Activated B cell treated with CpG ODN at 0.5 μM for 24 hours (primary cell): ENCODE measurements around the gene COX17. TPM values are rescaled to one million over a fixed set of nuclear protein-coding genes. Genes with fewer than 3 reads are reported as not detected.

Experiments used
- ATAC-seq: fragments of 200-7000 bp; cut with Tn5 transposase; one replicate; pipeline ENCODE4 v1.10.0; 2021; ENCODE audit warnings: low read depth, mild to moderate bottlenecking, moderate library complexity
- CTCF ChIA-PET: fragments of 350-600 bp; sonication (Branson Sonifier 250); formaldehyde crosslinking; loops from one replicate; lab custom pipeline; 2021; ENCODE audit warnings: antibody characterized with exemption; lab: Charles Lee
- POLR2A ChIA-PET: fragments of 350-600 bp; sonication (Branson Sonifier 250); formaldehyde crosslinking; loops from one replicate; lab custom pipeline; 2021; ENCODE audit warnings: antibody characterized with exemption; lab: Charles Lee
- DNase-seq: peaks from one replicate; pipeline ENCODE4 v3.0.0; 2022
- H3K27ac Mint-ChIP-seq: one replicate; pipeline ENCODE4 v1.8.0; 2020; ENCODE audit warnings: mixed read lengths
- H3K27me3 Mint-ChIP-seq: one replicate; pipeline ENCODE4 v1.8.0; 2021; ENCODE audit warnings: mixed read lengths
- H3K36me3 Mint-ChIP-seq: one replicate; pipeline ENCODE4 v1.8.0; 2021; ENCODE audit warnings: low read depth, mixed read lengths
- H3K4me1 Mint-ChIP-seq: one replicate; pipeline ENCODE4 v1.8.0; 2021; ENCODE audit warnings: mixed read lengths
- H3K4me3 Mint-ChIP-seq: one replicate; pipeline ENCODE4 v1.8.0; 2020; ENCODE audit warnings: mild to moderate bottlenecking, mixed read lengths
- H3K9me3 Mint-ChIP-seq: one replicate; pipeline ENCODE4 v1.8.0; 2020; ENCODE audit warnings: mixed read lengths
- intact Hi-C: fragments of 100-400 bp; cut with micrococcal nuclease; formaldehyde crosslinking; loops from one replicate; pipeline ENCODE4 v1.15.1; 2024
- total RNA-seq: library from RNA; stranded (reverse); gene quantifications from 2 replicates; pipeline ENCODE4 v1.2.3, GENCODE V29; 2022
- TF ChIP-seq, protein P1 (sequence below): fragments of 200-600 bp; IDR thresholded peaks from one replicate; pipeline ENCODE4 v1.8.0; 2022; ENCODE audit warnings: antibody characterized with exemption, mild to moderate bottlenecking

Gene COX17
- total RNA-seq, 1 donor from 2014 or later: 58.8 TPM

DNA sequence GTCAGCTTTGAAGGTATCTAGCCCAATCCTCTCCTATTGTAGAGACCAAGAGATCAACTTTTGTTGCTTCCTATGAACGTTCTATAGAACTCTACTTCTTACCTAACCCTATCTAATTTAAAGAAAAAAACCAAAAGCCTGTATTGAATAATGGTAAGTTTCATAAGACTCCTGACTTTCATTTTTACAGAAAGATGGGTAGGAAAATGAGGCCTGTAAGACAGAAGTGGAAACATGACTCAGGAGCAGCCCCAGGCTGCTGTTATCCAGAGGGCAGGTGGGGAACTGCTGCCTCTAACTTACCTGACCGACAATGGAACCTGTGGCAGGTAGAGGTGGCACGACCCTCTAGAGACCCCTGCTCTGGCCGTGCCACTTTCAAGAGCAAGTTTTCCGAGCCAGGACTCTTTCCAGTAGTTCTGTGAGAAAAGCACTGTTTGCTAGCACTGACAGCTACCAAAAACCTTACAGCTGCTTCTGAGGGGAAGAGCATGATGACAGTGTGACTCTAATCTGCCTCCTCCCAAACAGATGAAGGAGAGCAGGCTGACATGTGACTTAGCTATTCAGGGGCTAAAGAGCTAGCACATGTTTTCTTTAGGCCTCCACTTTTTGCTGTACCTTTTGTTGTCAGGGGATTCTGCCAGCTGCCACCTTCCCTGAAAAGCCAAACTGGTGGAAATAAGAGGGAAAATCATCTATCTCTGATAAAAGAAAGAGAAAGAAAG is 34.3 kb downstream of the COX17 start:
- H3K27ac Mint-ChIP-seq: peak overlapping the region; percentile 20
- H3K9me3 Mint-ChIP-seq: no peaks in the 10 kb centered on the region
- CTCF ChIA-PET: no interaction called here

DNA sequence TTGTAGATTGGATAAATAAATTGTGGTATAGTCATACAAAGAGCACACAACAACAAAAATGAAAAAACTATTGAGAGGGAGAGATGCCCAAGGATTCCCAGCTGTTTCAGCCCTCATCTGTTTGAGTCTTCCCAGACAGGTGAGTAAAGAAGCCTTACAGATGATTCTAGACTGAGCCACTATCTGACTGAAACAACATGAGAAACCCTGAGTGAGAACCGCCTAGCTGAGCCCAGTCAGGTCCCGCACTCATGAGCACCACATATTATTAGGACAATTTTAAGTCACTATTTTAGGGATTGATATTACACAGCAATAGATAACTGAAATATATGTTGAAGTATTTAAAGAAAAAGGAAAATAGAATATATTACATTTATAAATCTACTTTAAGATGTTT is 35.8 kb downstream of the COX17 start:
- DNase-seq (no peak), ATAC-seq (no peak)
- POLR2A ChIA-PET: interaction anchor here (0.7 to 1.7 kb wide), 4 partner anchors 17 to 79 kb away, joined by 3 to 9 read pairs (median 5); partner anchors contain the start of gene ADPRH
- H3K36me3 Mint-ChIP-seq: peaks cover 24% of the 10 kb centered on the region
- H3K27ac Mint-ChIP-seq: no peak overlapping the region
- intact Hi-C loops: no loop called here
- TF ChIP-seq, protein P1, sequence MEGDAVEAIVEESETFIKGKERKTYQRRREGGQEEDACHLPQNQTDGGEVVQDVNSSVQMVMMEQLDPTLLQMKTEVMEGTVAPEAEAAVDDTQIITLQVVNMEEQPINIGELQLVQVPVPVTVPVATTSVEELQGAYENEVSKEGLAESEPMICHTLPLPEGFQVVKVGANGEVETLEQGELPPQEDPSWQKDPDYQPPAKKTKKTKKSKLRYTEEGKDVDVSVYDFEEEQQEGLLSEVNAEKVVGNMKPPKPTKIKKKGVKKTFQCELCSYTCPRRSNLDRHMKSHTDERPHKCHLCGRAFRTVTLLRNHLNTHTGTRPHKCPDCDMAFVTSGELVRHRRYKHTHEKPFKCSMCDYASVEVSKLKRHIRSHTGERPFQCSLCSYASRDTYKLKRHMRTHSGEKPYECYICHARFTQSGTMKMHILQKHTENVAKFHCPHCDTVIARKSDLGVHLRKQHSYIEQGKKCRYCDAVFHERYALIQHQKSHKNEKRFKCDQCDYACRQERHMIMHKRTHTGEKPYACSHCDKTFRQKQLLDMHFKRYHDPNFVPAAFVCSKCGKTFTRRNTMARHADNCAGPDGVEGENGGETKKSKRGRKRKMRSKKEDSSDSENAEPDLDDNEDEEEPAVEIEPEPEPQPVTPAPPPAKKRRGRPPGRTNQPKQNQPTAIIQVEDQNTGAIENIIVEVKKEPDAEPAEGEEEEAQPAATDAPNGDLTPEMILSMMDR: no peak
- no peaks in the 10 kb centered on the region for H3K9me3 Mint-ChIP-seq
- CTCF ChIA-PET: no interaction called here
- no peaks in the 10 kb centered on the region for H3K27me3 Mint-ChIP-seq
- H3K4me1 Mint-ChIP-seq: peaks cover 38% of the 10 kb centered on the region
- no peak overlapping the region for H3K4me3 Mint-ChIP-seq

More for the DNA sequence above, 34.3 kb downstream of the COX17 start:
- H3K4me3 Mint-ChIP-seq: no peak overlapping the region
- TF ChIP-seq, protein P1: no peak
- peaks cover 38% of the 10 kb centered on the region for H3K36me3 Mint-ChIP-seq
- H3K4me1 Mint-ChIP-seq: peaks cover 25% of the 10 kb centered on the region
- ATAC-seq (no peak), DNase-seq (no peak)
- POLR2A ChIA-PET: interaction anchor here (0.8 to 1.4 kb wide), 2 partner anchors 15 to 63 kb away, joined by 3 to 7 read pairs; no protein-coding TSS in a partner anchor
- intact Hi-C loops: no loop called here
- H3K27me3 Mint-ChIP-seq: no peaks in the 10 kb centered on the region

- Mint-ChIP-seq H3K9me3 (no peaks in the 10 kb centered on the region), H3K4me3 (peak overlapping the region; percentile 78), H3K27me3 (no peaks in the 10 kb centered on the region), H3K4me1 (peaks cover 39% of the 10 kb centered on the region), H3K27ac (peak overlapping the region; percentile 98), H3K36me3 (peaks cover 17% of the 10 kb centered on the region)
- TF ChIP-seq, protein P1: no peak
- DNase-seq: no peak
- CTCF ChIA-PET: no interaction called here
- POLR2A ChIA-PET: interaction anchor here (0.7 to 3.4 kb wide), 6 partner anchors 11 to 456 kb away, joined by 3 to 51 read pairs (median 3); partner anchors contain the start of gene ADPRH
- intact Hi-C loops: loop anchor here (2.0 kb wide), 2 partner anchors 61 to 317 kb away; no protein-coding TSS in a partner anchor
- ATAC-seq: no peak
Measured at GRCh38 chr3:119639494-119640350, 37.5 kb downstream of the COX17 start.

- H3K4me3 Mint-ChIP-seq: peak overlapping the region; percentile 78
- ChIA-PET CTCF (interaction anchor here (1.1 to 1.7 kb wide), 3 partner anchors 10 to 78 kb away, joined by 3 to 6 read pairs (median 4); no protein-coding TSS in a partner anchor), POLR2A (interaction anchor here (0.6 to 3.4 kb wide), 13 partner anchors 10 to 122 kb away, joined by 3 to 51 read pairs (median 4); partner anchors contain the start of gene COX17)
- DNase-seq (no peak), ATAC-seq (peak; percentile 54)
- peaks cover 44% of the 10 kb centered on the region for H3K4me1 Mint-ChIP-seq
- intact Hi-C loops: loop anchor here (1.0 to 2.0 kb wide), 9 partner anchors 9 to 457 kb away; partner anchors contain the start of genes COX17 and POGLUT1
- no peaks in the 10 kb centered on the region for H3K27me3 Mint-ChIP-seq
- peak overlapping the region; percentile 98 for H3K27ac Mint-ChIP-seq
- peaks cover 17% of the 10 kb centered on the region for H3K36me3 Mint-ChIP-seq
- no peaks in the 10 kb centered on the region for H3K9me3 Mint-ChIP-seq
- TF ChIP-seq, protein P1: no peak
Measured at GRCh38 chr3:119637679-119638477, 39.3 kb downstream of the COX17 start.
